A673 (cell line): Measurements from ENCODE around the gene GOLGA3.

Experiments
- EZH2 ChIP-seq: fragments of 200-600 bp; sonication (generic); IDR thresholded peaks from 2 replicates; pipeline ENCODE4 v1.6.1; 2017; ENCODE audit warnings: borderline replicate concordance, low read depth, mild to moderate bottlenecking, mixed read lengths, antibody characterized with exemption, low read length; ENCODE audit not compliant: poor library complexity, severe bottlenecking
- TF ChIP-seq, protein P1 (sequence below): fragments of 300-800, 200-600 bp; sonication (generic); conservative IDR thresholded peaks from 2 replicates; pipeline ENCODE4 v1.5.1; 2017; ENCODE audit warnings: low read depth, mild to moderate bottlenecking, antibody characterized with exemption, low read length, moderate library complexity, mixed read lengths

DNA sequence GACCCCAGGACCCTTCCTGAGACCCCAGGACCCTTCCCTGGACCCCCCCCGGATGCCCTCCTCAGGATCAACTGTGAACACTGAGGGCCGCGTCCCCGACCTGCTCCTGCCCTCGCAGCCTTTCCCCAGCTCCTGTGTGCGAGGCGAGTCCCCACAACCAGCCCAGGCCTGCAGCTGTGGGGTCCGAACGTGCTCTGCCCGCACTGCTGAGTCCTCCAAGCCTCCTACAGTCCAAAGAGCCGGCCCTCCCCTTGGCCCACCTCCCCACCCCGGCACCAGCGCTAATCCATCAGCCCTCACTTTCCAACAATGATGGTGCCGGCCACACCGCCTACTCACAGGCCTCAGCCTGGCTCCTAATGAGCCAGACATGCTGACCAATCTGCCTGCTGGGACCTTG lies 40.8 kb downstream of the GOLGA3 start:
- TF ChIP-seq, protein P1, sequence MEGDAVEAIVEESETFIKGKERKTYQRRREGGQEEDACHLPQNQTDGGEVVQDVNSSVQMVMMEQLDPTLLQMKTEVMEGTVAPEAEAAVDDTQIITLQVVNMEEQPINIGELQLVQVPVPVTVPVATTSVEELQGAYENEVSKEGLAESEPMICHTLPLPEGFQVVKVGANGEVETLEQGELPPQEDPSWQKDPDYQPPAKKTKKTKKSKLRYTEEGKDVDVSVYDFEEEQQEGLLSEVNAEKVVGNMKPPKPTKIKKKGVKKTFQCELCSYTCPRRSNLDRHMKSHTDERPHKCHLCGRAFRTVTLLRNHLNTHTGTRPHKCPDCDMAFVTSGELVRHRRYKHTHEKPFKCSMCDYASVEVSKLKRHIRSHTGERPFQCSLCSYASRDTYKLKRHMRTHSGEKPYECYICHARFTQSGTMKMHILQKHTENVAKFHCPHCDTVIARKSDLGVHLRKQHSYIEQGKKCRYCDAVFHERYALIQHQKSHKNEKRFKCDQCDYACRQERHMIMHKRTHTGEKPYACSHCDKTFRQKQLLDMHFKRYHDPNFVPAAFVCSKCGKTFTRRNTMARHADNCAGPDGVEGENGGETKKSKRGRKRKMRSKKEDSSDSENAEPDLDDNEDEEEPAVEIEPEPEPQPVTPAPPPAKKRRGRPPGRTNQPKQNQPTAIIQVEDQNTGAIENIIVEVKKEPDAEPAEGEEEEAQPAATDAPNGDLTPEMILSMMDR = no peak
- TF ChIP-seq EZH2 = no peak
